Activated CD8-positive, alpha-beta memory T cell treated with anti-CD3 and anti-CD28 coated beads for 1 hour (primary cell): ENCODE measurements around the gene LMX1B.

Source experiments
- DNase-seq, 2 donors: peaks; one replicate each; pipeline ENCODE4 v3.0.0-alpha.2; 2020; ENCODE audit warnings: low read depth in 1 of 2; ENCODE audit errors: extremely low read depth in 1 of 2

The LMX1B gene

DNA sequence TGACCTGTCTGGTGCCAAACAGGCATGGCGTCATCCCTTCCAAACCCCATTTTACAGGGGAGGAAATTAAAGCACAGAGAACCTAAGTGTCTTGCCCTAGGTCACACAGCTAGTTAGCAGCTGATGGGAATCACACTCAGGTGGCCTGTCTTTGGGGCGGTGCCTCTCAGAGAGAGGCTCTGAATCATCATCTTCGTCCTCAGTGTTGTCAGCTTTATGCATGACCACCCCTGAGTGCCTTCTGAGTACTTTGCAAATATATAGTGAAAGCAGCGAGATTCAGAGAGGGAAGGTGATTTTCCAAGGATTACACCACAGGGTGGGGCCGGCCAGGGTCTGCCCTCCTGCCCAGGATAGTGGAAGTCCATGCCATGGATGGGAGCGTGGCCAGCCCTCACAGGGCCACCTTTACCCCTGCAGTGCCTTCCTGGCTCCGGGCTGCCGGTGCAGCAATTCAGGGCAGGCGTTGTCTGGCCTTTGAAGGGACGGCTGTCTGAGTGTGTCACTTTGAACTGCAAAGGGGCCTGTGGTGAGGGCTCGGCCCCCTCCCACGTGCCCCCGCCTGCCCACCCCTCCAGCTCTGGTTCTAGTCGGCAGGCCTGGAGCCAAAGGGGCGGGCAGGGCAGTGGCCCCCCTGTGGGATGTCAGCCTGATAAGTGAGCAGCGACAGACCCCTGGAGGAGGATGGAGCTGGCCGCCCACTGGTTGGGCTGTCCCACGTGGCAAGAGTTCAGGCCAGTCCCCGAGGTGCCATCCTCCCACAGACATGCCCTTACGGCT, 16.9 kb downstream of the LMX1B start:
- DNase-seq = no peak

DNA sequence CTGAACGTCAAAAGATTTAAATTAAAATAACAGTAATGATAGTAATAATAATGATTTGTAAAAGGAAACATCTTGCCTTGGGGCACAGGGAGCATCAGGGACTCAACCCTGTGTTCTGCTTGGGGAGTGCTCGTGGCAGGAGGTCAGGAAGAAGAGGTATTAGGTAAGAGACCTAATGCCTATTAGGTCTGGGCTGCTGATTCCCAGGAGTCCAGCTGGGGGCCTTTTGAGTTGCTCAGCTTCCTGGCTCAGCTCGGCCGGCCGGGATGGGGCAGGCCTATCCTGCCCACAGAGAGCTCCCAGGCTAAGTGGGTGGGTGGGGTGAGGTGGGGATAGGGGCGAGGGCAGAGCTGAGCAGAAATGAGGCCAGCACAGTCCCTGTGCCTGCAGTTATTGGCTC, 17.5 kb downstream of the LMX1B start:
- DNase-seq = no peak

DNA sequence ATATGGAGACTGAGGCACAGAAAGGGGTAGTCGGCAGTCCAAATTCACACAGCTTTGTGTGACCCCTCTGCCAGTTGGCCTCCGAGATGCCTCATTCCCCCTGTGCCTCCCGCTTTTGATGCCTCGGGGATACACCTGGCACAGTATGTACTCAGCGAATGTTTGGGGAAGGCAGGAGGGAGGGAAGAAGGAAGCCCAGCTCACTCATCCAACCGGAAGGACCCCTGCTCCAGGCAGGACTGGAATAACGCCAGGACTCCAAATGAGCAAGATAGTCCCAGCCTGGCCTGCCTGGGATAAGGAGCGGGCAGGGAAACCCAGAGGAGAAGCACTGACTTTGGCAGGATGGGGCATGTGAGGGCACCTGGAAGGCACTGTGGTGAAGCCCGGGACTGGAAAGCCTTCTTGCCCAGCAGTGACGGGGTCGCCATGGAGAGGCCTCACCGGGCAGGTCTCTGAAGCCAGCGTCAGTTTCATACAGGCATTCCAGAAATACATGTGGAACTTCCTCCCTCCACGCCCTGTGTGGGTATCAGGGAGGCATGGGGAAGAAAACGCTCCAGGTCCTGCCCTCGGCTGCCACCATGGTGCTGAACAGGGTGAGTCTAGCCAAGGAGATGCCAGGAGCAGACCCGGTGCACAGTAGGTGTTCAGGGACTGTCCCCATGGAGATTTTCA, 20.3 kb downstream of the LMX1B start:
- no peak for DNase-seq

DNA sequence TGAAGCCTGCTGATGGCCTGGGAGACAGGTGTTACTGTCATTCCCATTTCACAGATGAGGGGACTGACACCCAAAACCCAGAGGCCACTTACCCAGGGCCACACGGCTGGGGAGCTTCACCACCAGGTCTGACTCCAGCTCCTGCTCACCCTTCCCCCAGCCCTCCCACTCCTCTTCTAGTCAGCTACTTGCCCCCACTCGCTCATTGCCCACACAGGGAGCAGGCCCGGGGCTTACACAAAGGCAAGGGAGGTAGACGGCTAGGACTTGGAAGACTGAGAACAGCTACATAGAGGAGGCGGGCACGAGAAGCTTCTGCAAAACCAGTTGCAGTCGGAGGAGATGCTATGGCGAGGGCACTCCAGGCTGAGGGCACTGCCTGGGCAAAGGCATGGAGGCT, 21.3 kb downstream of the LMX1B start:
- DNase-seq = no peak

DNA sequence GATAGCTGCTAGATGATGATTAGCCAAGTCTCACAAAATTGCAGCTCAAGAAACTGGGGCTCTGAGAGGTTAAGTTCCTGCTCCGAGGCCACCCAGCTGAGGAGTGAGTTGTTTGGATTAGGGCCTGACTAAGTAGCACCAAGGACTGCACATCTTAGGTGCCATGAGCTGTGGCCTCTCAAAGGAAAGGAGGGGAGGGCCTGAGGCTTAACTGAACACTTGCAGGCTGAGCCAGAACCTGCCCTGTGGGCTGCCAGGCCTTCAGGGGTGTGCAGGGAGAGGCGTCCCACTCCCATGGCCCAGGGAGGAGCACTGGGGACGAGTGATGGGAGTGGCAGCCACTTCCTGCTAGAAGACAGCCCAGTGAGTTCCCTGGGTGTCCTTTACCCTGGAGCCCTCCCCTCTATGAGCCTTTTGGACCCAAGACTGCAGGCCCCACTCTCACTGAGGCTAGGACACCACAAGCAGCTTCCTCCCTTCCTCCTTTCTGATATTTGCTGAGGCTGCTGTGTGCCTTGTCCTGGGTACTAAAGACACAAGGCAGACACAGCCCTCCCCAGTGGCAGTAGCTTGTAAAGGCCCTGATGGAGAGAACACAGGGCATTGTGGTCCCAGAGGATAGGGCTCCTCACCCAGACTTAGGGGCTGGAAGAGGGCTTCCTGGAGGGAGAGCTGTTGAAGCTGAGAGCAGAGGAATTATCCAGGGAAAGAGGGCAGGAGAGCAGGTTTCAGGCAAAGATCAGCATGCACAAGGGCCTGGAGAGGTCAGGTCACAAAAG, 22.1 kb downstream of the LMX1B start:
- DNase-seq = no peak

DNA sequence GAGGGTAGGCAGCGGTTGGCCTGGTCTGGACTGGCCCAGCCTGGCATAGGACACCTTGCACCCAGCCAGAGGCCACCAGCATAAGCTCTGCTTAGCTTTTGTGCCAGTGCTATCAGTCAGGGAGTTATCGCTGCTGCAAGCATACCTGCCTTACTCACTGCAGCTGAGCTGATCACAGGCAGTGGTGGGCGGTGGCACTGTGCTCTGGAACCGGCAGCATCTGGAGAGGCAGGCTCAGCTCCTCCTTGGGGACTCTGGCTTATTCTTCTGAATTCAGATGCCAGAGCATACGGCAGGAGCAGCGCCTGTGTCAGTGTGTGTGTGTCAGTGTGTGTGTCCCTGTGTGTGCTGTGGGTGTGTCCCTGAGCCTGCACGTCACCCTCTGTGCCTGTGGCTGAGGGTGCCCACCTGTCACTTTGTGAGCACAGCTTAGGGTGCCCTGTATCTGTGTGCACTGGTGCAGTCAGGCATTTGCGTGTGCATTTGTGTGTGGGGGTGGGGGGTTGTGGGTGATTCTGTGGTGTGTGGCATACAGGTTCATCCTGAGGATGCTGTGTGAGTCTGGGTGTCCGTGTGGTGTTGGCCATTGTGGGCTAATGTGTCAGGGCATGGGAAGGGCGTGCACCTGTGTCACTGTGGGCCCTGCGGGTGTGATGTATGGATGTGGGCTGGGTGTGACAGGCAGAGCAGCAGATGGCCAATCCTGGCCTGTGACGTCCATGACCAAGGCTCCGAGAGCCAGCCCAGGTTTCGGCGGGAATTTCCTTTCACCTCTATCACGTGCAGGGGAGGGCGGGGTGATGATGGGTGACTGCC, 23.5 kb downstream of the LMX1B start:
- peak; percentile 2 to 10 for DNase-seq

DNA sequence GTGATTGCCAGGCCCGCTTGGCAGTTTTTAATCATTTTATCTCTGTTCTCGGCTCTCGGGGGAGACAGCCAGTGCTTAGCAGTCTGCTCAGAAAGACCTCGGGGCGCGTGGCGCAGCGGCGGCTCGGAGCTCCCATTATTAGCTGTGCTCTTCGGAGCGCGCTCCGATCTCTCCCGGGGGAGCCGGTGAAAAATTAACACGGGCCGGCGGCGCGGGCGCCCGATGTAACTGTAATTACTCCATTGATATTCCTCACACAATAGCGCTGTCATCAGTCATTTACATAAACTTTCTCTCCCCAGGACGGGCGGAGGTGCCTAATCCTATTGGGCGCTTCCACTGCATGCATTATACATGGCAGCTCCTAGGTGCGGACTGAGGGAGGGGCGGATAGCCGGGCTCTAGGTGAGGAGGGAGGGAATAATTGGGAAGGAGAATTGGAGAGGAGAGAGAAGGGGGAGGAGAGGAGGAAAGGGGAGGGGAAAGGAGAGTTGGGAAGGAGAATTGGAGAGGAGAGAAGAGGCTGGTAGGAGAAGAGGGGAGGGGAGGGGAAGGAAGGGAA, 24.9 kb downstream of the LMX1B start:
- DNase-seq = no peak

DNA sequence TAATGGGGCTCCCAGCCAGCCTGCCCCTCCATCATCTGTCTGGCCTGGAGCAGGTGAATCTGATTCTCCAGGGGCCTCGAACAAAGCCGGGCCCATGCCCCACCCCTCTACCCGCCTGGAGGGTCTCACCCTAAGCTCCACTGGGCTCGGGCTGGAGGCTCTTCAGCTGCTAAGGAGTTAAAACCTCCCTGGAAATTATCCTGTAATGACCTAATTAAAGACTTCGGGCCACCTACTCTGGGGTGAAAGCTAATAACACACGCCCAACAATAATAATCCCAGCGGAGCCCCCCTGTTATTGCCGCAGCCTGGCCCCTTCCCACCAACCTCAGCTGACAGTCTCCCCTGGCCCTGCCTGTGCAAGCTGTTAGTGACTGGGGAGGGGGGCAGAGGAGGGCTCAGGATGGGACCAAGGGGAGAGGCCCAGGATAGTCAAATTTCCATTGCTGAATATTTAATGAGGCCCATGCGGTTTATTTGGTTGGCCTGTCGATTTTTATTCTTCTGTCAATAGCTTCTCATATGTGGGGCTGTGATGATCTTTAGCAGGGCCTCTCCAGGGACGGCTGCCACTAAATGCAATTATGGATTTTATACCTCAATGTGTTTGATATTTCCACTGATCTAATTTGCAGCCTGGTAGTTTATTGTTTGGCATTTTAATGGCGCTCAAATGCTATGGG, 25.7 kb downstream of the LMX1B start:
- DNase-seq = no peak

DNA sequence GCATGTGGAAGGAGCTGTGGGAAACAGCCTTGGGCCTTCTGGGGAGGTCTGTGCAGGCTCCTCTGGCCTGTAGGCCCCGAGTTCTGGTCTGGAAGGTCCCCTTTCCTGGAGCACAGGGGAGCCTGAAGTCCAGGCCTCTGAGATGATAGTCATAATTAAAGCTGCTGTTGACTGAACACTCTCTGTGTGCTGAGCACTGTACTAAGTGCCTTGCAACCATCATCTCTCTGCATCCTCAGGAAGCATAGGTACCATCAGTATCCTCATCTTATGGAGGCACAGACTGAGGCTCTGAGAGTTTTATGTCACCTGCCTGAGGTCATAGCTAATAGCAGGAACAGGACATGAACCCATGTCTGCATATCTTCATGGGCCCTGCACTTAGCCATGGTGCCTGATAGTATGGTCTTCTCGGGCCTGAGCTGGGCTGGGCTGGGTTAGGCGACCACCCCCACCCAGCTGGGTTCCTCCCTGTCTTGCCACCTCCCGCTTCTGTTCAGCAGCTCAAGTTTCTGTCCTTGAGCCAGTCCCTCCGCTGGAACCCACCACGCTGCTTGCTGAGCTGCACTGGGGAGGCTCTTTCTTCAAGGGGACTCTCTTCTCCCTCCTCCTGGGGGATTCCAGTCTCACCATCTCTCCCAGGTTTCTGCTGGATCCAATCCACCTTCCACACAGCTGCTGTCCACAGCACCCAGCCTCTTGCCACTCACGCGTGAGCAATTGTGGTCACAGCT, 27.6 kb downstream of the LMX1B start:
- no peak for DNase-seq

DNA sequence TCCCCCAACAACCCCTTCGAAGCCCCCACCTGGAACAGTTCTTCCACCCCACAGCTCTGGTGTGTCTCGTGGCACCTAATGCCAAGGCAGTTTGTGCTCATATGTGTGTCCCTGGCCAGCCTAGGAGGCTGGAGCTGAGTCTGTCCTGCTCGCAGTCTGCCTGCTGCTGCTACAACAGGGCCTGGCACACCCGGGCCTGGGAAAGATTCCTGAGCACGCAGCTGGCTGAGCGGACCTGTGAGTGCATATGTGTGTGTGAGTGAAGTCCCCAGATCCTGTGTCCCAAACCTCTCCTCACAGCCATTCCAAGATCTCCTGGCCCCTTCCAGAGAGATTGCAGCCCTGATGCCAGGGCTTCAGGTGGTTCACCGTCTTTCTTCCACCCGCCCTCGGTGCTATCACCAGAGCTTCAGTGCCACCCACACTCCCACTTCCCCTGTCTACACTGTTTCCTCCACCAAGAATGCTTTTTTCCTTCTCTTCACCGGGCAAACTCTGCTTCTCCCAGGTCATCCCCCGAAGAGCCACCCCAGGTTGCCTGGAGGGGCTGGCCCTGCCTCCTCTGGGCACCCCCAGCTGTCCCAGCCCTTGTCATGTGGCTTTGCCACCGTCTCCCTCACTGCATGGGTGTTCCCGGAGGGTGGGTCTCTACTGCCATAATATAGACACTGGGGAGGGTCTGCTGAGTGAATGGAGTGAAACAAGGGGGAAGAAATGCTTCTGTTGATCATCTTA, 28.4 kb downstream of the LMX1B start:
- no peak for DNase-seq

DNA sequence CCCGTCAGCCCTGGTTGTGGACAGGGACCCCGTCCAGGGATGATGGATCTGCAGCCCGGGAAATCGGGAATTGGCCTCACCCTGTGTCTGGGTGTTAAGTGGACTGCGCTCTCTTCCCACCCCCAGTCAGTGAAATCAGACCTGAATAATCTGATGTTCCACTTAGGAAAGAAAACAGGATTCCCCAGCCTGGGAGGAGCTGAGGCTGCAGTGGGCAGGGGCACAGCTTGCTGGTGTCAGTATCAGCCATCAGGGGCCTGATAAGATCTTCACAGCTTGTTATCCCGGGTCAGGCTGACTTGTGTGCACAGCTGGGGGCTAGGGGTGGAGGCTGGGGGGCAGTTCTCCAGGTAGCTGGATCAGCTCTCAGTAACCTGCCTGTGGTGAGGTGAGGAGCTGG, 29.1 kb downstream of the LMX1B start:
- DNase-seq = no peak

DNA sequence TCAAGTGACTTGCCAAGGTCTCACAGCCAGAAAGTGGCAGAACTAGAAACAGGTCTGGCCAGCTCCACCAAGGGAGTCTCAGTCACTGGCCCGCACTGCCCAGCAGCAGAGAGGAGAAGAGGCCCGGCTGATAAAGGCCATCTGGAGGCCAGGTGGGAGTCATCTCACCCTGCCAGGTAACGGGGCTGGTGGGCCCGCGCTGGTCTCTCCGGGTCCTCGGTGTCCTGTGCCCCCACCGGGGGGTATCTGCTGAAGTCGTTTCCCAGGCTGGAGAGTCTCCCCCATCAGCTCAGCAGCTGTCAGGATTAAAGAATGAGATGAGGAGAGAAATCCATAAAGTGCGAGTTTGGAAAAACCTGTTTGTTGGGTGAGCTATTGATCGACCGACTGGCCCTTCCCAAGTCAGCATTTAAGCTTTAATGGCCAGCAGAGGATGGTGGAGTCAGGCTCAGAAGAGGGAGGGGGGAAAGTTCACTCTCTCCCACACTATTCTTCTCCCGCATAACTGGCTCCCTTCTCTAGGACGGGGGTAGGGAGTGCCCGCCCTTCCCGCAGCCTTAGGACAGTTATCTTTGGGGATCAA, 30.3 kb downstream of the LMX1B start:
- no peak for DNase-seq

DNA sequence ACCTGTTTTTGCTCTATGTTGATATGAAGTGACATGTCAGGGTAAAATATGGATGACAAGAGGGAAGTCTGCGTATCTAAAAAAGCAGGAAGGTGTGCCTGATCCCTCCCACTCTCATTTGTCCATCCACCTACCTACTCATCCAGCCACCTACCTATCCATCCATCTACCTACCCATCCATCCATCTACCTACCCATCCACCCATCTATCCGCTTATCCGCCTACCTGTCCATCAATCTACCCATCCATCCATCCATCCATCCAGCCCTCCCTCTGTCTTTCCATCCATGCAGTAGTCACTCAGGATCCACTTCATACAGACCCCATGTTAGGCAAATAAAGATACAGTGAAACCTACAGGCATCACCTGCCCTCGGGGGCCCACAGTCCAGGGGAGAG, 32.4 kb downstream of the LMX1B start:
- DNase-seq = no peak

DNA sequence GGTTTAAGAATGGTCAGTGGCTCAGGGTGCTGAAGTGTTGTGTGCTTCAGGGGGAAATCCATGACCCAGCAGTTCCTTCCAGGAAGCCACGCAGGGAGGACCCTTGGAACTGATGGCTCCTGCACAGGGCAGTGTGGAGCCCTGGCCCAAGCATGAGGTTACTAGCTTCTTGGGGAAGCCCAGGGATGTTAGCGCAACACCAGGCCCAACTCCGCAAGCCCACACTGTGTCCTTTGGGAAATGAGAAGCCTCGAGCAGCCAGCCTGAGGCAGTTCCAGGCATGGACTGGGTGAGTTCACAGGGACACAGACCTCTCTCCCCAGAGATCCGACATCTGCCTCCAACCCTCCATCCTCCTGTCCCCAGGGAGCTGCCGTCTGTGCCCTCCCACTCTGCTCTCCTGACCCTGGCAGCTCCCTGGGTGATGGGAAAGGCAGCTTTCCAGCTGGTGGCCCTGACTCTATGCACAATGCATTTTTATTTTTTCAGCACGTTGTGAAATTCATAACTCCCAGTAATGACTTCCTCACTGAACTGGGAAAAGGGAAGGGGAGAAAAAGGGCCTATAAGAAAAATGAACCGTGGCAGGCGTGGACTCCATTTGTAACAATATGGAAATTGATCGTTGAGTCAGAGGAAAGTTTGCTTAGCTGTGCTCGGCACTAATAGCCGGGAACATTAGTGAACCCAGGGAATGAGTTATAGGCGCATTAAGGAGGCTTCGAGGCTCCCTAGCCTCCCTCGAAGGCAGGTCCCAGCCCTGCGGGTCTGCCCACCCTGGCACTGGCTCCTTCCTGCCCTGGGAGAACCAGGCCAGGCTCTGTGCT, 34.1 kb downstream of the LMX1B start:
- no peak for DNase-seq

DNA sequence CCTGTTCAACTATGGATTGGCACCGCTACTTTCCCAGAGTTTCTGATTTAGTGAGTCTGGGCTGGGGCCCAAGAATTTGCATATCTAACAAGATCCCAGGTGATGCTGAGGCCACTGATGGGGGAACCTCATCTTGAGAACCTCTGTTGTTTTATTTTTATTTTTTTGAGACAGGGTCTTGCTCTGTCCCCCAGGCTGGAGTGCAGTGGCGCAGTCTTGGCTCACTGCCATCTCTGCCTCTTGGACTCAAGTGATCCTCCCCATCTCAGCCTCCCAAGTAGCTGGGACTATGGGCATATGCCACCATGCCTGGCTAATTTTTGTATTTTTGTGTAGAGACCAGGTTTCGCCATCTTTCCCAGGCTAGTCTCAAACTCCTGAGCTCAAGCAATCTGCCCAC, 35.7 kb downstream of the LMX1B start:
- no peak for DNase-seq

DNA sequence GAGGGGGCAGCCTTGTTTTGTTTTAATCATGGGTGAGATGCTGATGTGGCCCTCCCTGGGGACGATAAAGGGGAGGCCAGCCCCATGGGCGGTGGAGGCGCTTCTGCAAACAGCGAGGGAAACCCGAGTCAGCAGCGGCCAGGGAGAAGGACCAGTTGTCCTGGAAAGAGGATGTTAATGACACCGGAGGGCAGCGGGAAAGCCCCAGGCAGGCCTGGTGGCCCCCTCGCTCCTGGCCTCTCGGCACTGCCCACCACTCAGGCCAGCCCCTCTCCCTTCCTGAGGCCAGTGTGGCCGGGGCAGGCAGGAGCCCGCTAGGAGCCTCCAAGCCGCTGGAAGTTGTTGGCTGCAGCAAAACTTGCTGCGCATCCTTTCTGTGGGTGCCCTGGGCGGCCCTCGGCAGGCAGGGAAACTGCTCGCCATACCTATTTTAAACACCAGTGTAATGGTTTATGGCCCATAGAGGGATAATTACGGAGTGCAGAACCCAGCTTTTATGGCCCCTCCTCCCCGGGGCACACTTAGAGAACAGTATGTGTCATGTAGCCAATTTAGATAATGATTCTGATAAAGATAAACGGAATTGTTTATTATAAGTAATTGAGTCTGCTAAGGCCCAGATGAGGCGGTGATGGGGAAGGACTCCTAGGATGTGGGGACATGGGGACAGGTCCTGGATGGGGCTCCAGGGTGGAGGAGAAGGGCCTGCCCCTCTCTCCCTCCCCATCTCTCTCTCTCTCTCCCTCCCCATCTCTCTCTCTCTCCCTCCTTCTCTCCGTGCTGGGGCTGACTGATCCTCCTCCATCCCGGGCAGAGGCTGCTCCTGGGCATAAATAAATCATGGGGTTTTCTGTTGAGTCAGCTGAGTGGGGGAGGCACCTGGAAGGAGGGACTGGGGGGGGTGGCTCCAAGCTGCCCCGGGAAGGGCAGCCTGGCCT, 36.9 kb downstream of the LMX1B start:
- DNase-seq = no peak
